ENCODE measurements around the gene AKAP12.

- TF ChIP-seq CTCF (conservative IDR thresholded peaks at IDR 0.05; ENCODE audit: low read length): no peak
- no peak for TF ChIP-seq EZH2phosphoT487 (IDR thresholded peaks at IDR 0.05; ENCODE audit: borderline replicate concordance)
Observed at GRCh38 chr6:151330130-151330696, 90.4 kb downstream of the AKAP12 start.

Data from Loucy (cell line).